MCF 10A (cell line): ENCODE results near the gene RAB29. TPM values are rescaled to one million over a fixed set of nuclear protein-coding genes. Genes with fewer than 3 reads are reported as not detected.

Experiments used
- BruUV-seq: library from RNA; stranded (reverse); fragments of 400-500 nt; replicated peaks from 2 replicates; lab custom pipeline; 2021; lab: Mats Ljungman, UMichigan
- CTCF ChIA-PET: fragments of 300-600 bp; sonication (Branson Sonifier 250); formaldehyde crosslinking; extraction: SDS; loops from one replicate; lab custom pipeline; 2021; ENCODE audit warnings: antibody characterized with exemption, inconsistent platforms; lab: Yijun Ruan, JAX
- POLR2A ChIA-PET: fragments of 300-600, 350-650 bp; sonication (Branson Sonifier 250); formaldehyde crosslinking; extraction: SDS; loops from one replicate; lab custom pipeline; 2020; ENCODE audit warnings: antibody characterized with exemption, inconsistent platforms; lab: Yijun Ruan, JAX
- DNase-seq: peaks from one replicate; pipeline ENCODE4 v3.0.0-alpha.2; 2018; ENCODE audit not compliant: unreplicated experiment
- H3K27ac Mint-ChIP-seq: one replicate; pipeline ENCODE4 v1.8.0; 2022; ENCODE audit warnings: mild to moderate bottlenecking, low read depth, mixed read lengths; ENCODE audit not compliant: unreplicated experiment
- H3K27me3 Mint-ChIP-seq: one replicate; pipeline ENCODE4 v1.8.0; 2022; ENCODE audit warnings: mixed read lengths; ENCODE audit not compliant: insufficient read depth, unreplicated experiment
- H3K36me3 Mint-ChIP-seq: one replicate; pipeline ENCODE4 v1.8.0; 2022; ENCODE audit warnings: mild to moderate bottlenecking, moderate library complexity, mixed read lengths; ENCODE audit not compliant: insufficient read depth, unreplicated experiment
- H3K4me1 Mint-ChIP-seq: one replicate; pipeline ENCODE4 v1.8.0; 2022; ENCODE audit warnings: mixed read lengths; ENCODE audit not compliant: insufficient read depth, unreplicated experiment
- H3K4me3 Mint-ChIP-seq: one replicate; pipeline ENCODE4 v1.8.0; 2022; ENCODE audit warnings: mild to moderate bottlenecking, moderate library complexity, mixed read lengths; ENCODE audit not compliant: unreplicated experiment
- H3K9me3 Mint-ChIP-seq: one replicate; pipeline ENCODE4 v1.8.0; 2022; ENCODE audit warnings: mixed read lengths; ENCODE audit not compliant: unreplicated experiment
- intact Hi-C: fragments of 100-400 bp; cut with micrococcal nuclease; formaldehyde crosslinking; loops from 2 replicates; pipeline ENCODE4 v1.14.1; 2022
- total RNA-seq: library from RNA; stranded (reverse); gene quantifications from 2 replicates; pipeline ENCODE4 v1.2.3, GENCODE V29; 2022
- TF ChIP-seq, protein P1 (sequence below): fragments of 200-600 bp; IDR thresholded peaks from one replicate; pipeline ENCODE4 v1.8.0; 2022; ENCODE audit warnings: antibody characterized with exemption, mild to moderate bottlenecking; ENCODE audit not compliant: unreplicated experiment

Gene RAB29
- total RNA-seq, 1 experiment from 2014 or later: 33.6 TPM

DNA sequence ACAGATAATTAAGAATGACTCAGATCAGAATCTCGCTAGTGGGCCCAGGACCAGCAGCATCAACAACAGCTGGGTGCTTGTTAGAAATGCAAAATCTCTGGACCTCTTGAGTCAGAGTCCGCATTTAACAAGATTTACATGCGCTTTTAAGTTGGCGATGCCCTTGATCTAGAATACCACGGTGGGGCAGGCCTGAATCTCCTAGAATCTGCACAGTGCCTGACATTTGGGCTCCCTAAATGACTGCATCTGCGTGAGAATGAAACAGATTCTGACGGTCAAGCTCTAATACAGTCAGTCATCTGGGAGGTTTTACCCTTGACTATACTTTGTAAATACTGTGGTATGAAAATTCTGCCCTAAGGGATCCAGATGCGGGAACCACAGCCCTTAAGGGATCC, 17.2 kb upstream of the RAB29 start:
- BruUV-seq: no TSS peak
- intact Hi-C loops: loop anchor here (5.0 kb wide), 1 partner anchor 135 kb away; no protein-coding TSS in a partner anchor
- peaks cover 24% of the 10 kb centered on the region for H3K36me3 Mint-ChIP-seq
- TF ChIP-seq, protein P1, sequence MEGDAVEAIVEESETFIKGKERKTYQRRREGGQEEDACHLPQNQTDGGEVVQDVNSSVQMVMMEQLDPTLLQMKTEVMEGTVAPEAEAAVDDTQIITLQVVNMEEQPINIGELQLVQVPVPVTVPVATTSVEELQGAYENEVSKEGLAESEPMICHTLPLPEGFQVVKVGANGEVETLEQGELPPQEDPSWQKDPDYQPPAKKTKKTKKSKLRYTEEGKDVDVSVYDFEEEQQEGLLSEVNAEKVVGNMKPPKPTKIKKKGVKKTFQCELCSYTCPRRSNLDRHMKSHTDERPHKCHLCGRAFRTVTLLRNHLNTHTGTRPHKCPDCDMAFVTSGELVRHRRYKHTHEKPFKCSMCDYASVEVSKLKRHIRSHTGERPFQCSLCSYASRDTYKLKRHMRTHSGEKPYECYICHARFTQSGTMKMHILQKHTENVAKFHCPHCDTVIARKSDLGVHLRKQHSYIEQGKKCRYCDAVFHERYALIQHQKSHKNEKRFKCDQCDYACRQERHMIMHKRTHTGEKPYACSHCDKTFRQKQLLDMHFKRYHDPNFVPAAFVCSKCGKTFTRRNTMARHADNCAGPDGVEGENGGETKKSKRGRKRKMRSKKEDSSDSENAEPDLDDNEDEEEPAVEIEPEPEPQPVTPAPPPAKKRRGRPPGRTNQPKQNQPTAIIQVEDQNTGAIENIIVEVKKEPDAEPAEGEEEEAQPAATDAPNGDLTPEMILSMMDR: no peak
- CTCF ChIA-PET: interaction anchor here (0.6 to 10.4 kb wide), 43 partner anchors 8 to 1111 kb away, joined by 3 to 174 read pairs (median 5); partner anchors contain the start of genes PM20D1, RAB29, SLC26A9 and SLC41A1
- H3K4me1 Mint-ChIP-seq: no peaks in the 10 kb centered on the region
- no peaks in the 10 kb centered on the region for H3K9me3 Mint-ChIP-seq
- POLR2A ChIA-PET: interaction anchor here (0.7 to 1.7 kb wide), 8 partner anchors 10 to 314 kb away, joined by 3 to 8 read pairs (median 4); partner anchors contain the start of gene ELK4
- H3K27me3 Mint-ChIP-seq: no peaks in the 10 kb centered on the region
- H3K27ac Mint-ChIP-seq: peak overlapping the region; percentile 8
- DNase-seq: no peak
- H3K4me3 Mint-ChIP-seq: no peak overlapping the region

DNA sequence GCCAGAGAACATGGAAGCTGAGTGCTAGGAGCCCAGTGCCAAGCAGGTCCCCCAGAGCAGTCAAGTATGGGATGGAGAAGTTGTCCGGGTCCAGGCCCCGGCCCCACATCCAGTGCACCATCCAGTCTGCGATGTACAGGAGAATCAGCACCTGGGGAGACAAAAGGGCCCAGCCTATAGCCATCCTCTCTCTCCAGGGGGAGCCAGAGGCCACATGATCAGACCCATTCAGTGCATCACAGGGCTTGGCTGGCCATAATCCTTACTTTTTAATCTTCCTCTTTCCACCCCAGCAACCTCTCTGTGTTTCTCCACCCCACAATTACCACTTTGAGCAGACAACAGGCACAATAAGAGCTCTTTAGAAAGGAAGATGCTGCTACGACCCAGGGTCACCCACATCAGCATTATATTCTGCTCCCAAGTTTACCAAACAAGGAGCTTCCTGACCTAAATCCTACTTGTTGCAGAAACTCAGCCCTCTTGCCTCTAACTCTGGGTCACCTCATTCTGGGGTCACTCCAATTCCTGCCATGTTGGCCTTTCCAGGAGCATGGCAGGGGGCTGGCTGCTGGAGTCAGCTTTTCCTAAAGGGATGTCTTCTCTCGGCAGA, 16.4 kb upstream of the RAB29 start:
- CTCF ChIA-PET: interaction anchor here (0.5 to 10.4 kb wide), 70 partner anchors 8 to 782 kb away, joined by 3 to 174 read pairs (median 4); partner anchors contain the start of genes PM20D1, RAB29, SLC26A9 and SLC41A1
- no peaks in the 10 kb centered on the region for H3K27me3 Mint-ChIP-seq
- H3K27ac Mint-ChIP-seq: no peak overlapping the region
- peaks cover 24% of the 10 kb centered on the region for H3K36me3 Mint-ChIP-seq
- TF ChIP-seq, protein P1: peak; percentile 99
- peak; percentile 89 for DNase-seq
- intact Hi-C loops: loop anchor here (1.0 to 5.0 kb wide), 5 partner anchors 116 to 315 kb away; no protein-coding TSS in a partner anchor
- POLR2A ChIA-PET: interaction anchor here (0.7 to 1.7 kb wide), 9 partner anchors 9 to 315 kb away, joined by 3 to 8 read pairs (median 4); partner anchors contain the start of genes ELK4 and RAB29
- no peak overlapping the region for H3K4me3 Mint-ChIP-seq
- BruUV-seq: no TSS peak
- H3K9me3 Mint-ChIP-seq: no peaks in the 10 kb centered on the region
- H3K4me1 Mint-ChIP-seq: no peaks in the 10 kb centered on the region

DNA sequence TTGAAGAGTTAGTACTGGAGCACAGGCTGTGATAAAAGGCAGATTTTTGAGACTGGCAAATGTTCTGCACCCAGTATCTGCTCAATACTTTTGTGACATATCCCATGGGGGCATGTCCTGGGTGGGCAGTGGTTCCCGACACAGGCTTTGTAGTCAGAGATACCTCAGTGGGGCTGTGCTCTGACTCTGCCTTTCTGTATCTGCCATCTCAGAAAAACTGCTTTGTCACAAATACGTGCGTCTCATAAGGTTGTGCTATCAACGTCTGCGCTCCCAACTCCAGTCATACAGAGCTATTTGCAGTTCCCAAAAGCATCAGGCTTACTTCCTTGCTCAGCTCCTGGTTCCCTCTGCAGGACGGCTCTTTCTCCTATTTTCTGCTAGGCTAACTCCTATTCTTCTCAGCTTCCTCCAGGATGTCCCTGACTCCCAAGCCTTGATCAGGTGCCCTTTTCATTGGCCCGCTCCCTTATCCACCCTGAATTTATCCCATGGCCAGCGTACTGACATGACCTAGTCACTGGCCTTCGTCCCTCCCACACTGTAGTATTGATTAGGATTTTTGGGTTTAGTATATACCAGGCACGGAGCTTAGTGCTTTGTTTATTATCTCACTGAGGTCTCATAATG, 12.1 kb upstream of the RAB29 start:
- no TSS peak for BruUV-seq
- Mint-ChIP-seq H3K4me1 (no peaks in the 10 kb centered on the region), H3K27ac (no peak overlapping the region), H3K27me3 (no peaks in the 10 kb centered on the region), H3K36me3 (peaks cover 8% of the 10 kb centered on the region), H3K4me3 (no peak overlapping the region), H3K9me3 (no peaks in the 10 kb centered on the region)
- CTCF ChIA-PET: interaction anchor here (0.7 to 2.4 kb wide), 9 partner anchors 10 to 295 kb away, joined by 3 to 11 read pairs (median 4); no protein-coding TSS in a partner anchor
- TF ChIP-seq, protein P1: no peak
- DNase-seq: no peak
- POLR2A ChIA-PET: interaction anchor here (0.9 to 2.9 kb wide), 2 partner anchors 12 to 38 kb away, joined by 3 to 20 read pairs; partner anchors contain the start of genes NUCKS1 and RAB29
- intact Hi-C loops: no loop called here

DNA sequence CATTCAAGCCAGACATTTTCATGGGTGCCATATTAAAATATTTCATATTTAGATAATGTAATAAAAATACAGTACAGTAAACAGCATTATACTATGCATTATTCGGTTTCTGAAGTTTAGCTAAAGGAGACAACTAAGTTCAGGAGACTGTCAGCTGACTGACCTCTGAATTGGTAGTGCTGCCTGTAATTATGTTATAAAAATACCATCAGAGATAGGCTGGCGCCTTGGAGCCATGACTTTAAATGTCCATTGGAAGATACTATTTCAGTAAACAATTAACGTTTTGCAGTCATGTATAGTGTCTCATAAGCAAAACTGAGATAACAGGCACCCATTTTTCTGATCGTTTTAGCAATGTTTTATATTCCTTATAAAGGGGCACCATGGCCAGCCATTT, 11.3 kb upstream of the RAB29 start:
- H3K36me3 Mint-ChIP-seq: peaks cover 6% of the 10 kb centered on the region
- CTCF ChIA-PET: interaction anchor here (0.6 to 3.3 kb wide), 4 partner anchors 121 to 191 kb away, joined by 3 to 23 read pairs (median 8); no protein-coding TSS in a partner anchor
- H3K9me3 Mint-ChIP-seq: no peaks in the 10 kb centered on the region

More for the DNA sequence above, 11.3 kb upstream of the RAB29 start:
- intact Hi-C loops: no loop called here
- POLR2A ChIA-PET: interaction anchor here (0.6 to 2.9 kb wide), 4 partner anchors 12 to 121 kb away, joined by 3 to 20 read pairs (median 4); partner anchors contain the start of gene RAB29
- Mint-ChIP-seq H3K27me3 (no peaks in the 10 kb centered on the region), H3K27ac (no peak overlapping the region), H3K4me3 (no peak overlapping the region), H3K4me1 (no peaks in the 10 kb centered on the region)
- no TSS peak for BruUV-seq
- no peak for DNase-seq
- TF ChIP-seq, protein P1: no peak
